Globus pallidus (tissue), 1 donor: ENCODE results near the gene ANKAR.
"Not testable (repeated sequence)": the region's sequence is repeated elsewhere in the genome, so short reads cannot be mapped to it uniquely, and the experiment has no call there.

Experiments used
- DNase-seq: peaks from one replicate; pipeline ENCODE4 v3.0.0-alpha.2; 2015; ENCODE audit warnings: low spot score

Gene ANKAR

GRCh38 chr2:189674374-189675112 lies at the start of gene ANKAR:
Gene ANKAR (plus strand): TSS chr2:189674670. CDS start chr2:189676491, 1,821 bp downstream.
- peak; percentile 90 for DNase-seq

GRCh38 chr2:189625636-189626035 lies 48.8 kb upstream of the ANKAR start:
- DNase-seq, result no peak

- DNase-seq, result no peak
Measured at GRCh38 chr2:189627789-189628188, 46.7 kb upstream of the ANKAR start.

GRCh38 chr2:189628817-189629530 lies 45.5 kb upstream of the ANKAR start:
- DNase-seq, result no peak

GRCh38 chr2:189629531-189630453 lies 44.7 kb upstream of the ANKAR start:
- DNase-seq, result no peak

GRCh38 chr2:189631849-189632248 lies 42.6 kb upstream of the ANKAR start:
- DNase-seq, result no peak

- DNase-seq, result no peak
Measured at GRCh38 chr2:189633392-189633811, 41.1 kb upstream of the ANKAR start.

- DNase-seq, result no peak
Measured at GRCh38 chr2:189635353-189635752, 39.1 kb upstream of the ANKAR start.

GRCh38 chr2:189638301-189639006 lies 36.0 kb upstream of the ANKAR start:
- no peak for DNase-seq

- DNase-seq, result no peak
Measured at GRCh38 chr2:189639007-189639609, 35.4 kb upstream of the ANKAR start.

GRCh38 chr2:189641002-189641401 lies 33.5 kb upstream of the ANKAR start:
- no peak for DNase-seq

GRCh38 chr2:189641590-189641989 lies 32.9 kb upstream of the ANKAR start:
- no peak for DNase-seq

GRCh38 chr2:189646521-189646920 lies 27.9 kb upstream of the ANKAR start:
- DNase-seq, result no peak

- DNase-seq, result no peak
Measured at GRCh38 chr2:189648846-189649509, 25.5 kb upstream of the ANKAR start.

GRCh38 chr2:189651284-189651683 lies 23.2 kb upstream of the ANKAR start:
- DNase-seq, result no peak

- not testable (repeated sequence) for DNase-seq
Measured at GRCh38 chr2:189653464-189653863, 21.0 kb upstream of the ANKAR start.

- no peak for DNase-seq
Measured at GRCh38 chr2:189654641-189655040, 19.8 kb upstream of the ANKAR start.

GRCh38 chr2:189657867-189658266 lies 16.6 kb upstream of the ANKAR start:
- no peak for DNase-seq

GRCh38 chr2:189658306-189659212 lies 15.9 kb upstream of the ANKAR start:
- no peak for DNase-seq

GRCh38 chr2:189659734-189660133 lies 14.7 kb upstream of the ANKAR start:
- DNase-seq, result no peak
